ENCODE data around the gene ITPR3. TPM values are rescaled to one million over a fixed set of nuclear protein-coding genes. Genes with fewer than 3 reads are reported as not detected.

The ITPR3 gene
- total and polyA plus RNA-seq, 3 donors from 2014 or later = 58.2 to 146 (median 80.3) TPM

GRCh38 chr6:33675968-33676367 lies 54.8 kb downstream of the ITPR3 start:
- Histone ChIP-seq H3K9me3 (no peaks in the 10 kb centered on the region), H3K4me1 (no peaks in the 10 kb centered on the region), H3K36me3 (ENCODE audit: low read depth, missing control alignments) (no peaks in the 10 kb centered on the region), H3K27ac (no peak overlapping the region), H3K27me3 (no peaks in the 10 kb centered on the region), H3K4me3 (no peak overlapping the region)
- no peak for DNase-seq
- intact Hi-C loops (cut with DNase I; ENCODE audit: low total_unique reads) = no loop called here
- 96 to 97% methylated on average over 7 of the region's 7 CpGs for WGBS, 2 donors
- no peak for TF ChIP-seq POLR2A (IDR thresholded peaks at IDR 0.05)
- TF ChIP-seq CTCF (IDR thresholded peaks at IDR 0.05) = no peak

- DNase-seq = no peak
- TF ChIP-seq CTCF (IDR thresholded peaks at IDR 0.05) (no peak), POLR2A (IDR thresholded peaks at IDR 0.05) (no peak)
- Histone ChIP-seq H3K27ac (no peak overlapping the region), H3K9me3 (no peaks in the 10 kb centered on the region), H3K27me3 (no peaks in the 10 kb centered on the region), H3K36me3 (ENCODE audit: low read depth, missing control alignments) (no peaks in the 10 kb centered on the region), H3K4me3 (no peak overlapping the region), H3K4me1 (no peaks in the 10 kb centered on the region)
- 85 to 91% methylated on average over 13 to 15 of the region's 15 CpGs for WGBS, 2 donors
- intact Hi-C loops (cut with DNase I; ENCODE audit: low total_unique reads) = no loop called here
Observed at GRCh38 chr6:33676416-33677142, 55.5 kb downstream of the ITPR3 start.

GRCh38 chr6:33677143-33677660 lies 56.1 kb downstream of the ITPR3 start:
- Histone ChIP-seq H3K27ac (no peak overlapping the region), H3K36me3 (ENCODE audit: low read depth, missing control alignments) (no peaks in the 10 kb centered on the region)
- no peak for DNase-seq

GRCh38 chr6:33677689-33678088 lies 56.6 kb downstream of the ITPR3 start:
- TF ChIP-seq CTCF (IDR thresholded peaks at IDR 0.05) (no peak), POLR2A (IDR thresholded peaks at IDR 0.05) (no peak)
- intact Hi-C loops (cut with DNase I; ENCODE audit: low total_unique reads) = no loop called here
- no peak overlapping the region for H3K27ac ChIP-seq
- H3K9me3 ChIP-seq = no peaks in the 10 kb centered on the region
- 87 to 91% methylated on average over 2 of the region's 2 CpGs for WGBS, 2 donors
- H3K27me3 ChIP-seq = no peaks in the 10 kb centered on the region
- no peak overlapping the region for H3K4me3 ChIP-seq
- H3K36me3 ChIP-seq (ENCODE audit: low read depth, missing control alignments) = no peaks in the 10 kb centered on the region
- DNase-seq = no peak
- H3K4me1 ChIP-seq = peaks cover 1% of the 10 kb centered on the region

More at GRCh38 chr6:33677143-33677660, 56.1 kb downstream of the ITPR3 start:
- Histone ChIP-seq H3K4me3 (no peak overlapping the region), H3K4me1 (no peaks in the 10 kb centered on the region), H3K27me3 (no peaks in the 10 kb centered on the region), H3K9me3 (no peaks in the 10 kb centered on the region)
- intact Hi-C loops (cut with DNase I; ENCODE audit: low total_unique reads) = no loop called here
- WGBS, 2 donors = 80 to 85% methylated on average over 8 of the region's 8 CpGs
- TF ChIP-seq POLR2A (IDR thresholded peaks at IDR 0.05) (no peak), CTCF (IDR thresholded peaks at IDR 0.05) (no peak)
